Trophoblast cell (in vitro differentiated cells and primary cell): ENCODE measurements around the gene FLT1.
A peak's percentile ranks its signal among the peaks of the same experiment; 100 is the strongest.

Experiments
- DNase-seq, 2 donors: peaks; one replicate each; pipeline ENCODE4 v3.0.0-alpha.2; 2016
- H2AFZ ChIP-seq: 2 replicates; pipeline ENCODE4 v1.6.1; 2013; ENCODE audit warnings: low read length, moderate library complexity, mild to moderate bottlenecking; ENCODE audit not compliant: insufficient read depth, poor library complexity
- H2AK5ac ChIP-seq: 2 replicates; pipeline ENCODE4 v1.6.1; 2013; ENCODE audit warnings: mild to moderate bottlenecking, low read length
- H2BK120ac ChIP-seq: 2 replicates; pipeline ENCODE4 v1.6.1; 2013; ENCODE audit warnings: low read length, mild to moderate bottlenecking, moderate library complexity; ENCODE audit not compliant: insufficient read depth, poor library complexity
- H2BK12ac ChIP-seq: 2 replicates; pipeline ENCODE4 v1.6.1; 2013; ENCODE audit warnings: mild to moderate bottlenecking, low read length, moderate library complexity
- H2BK5ac ChIP-seq: 2 replicates; pipeline ENCODE4 v1.6.1; 2013; ENCODE audit warnings: low read length, low read depth, moderate library complexity, mild to moderate bottlenecking; ENCODE audit not compliant: poor library complexity
- H3K14ac ChIP-seq: 2 replicates; pipeline ENCODE4 v1.6.1; 2013; ENCODE audit warnings: mild to moderate bottlenecking, low read length
- H3K18ac ChIP-seq: 2 replicates; pipeline ENCODE4 v1.6.1; 2013; ENCODE audit warnings: mild to moderate bottlenecking, low read length
- H3K23ac ChIP-seq: 2 replicates; pipeline ENCODE4 v1.6.1; 2013; ENCODE audit warnings: low read length
- H3K27ac ChIP-seq: 2 replicates; pipeline ENCODE4 v1.5.1; 2013; ENCODE audit warnings: low read depth, mild to moderate bottlenecking, inconsistent platforms, low read length, moderate library complexity
- H3K27me3 ChIP-seq: 2 replicates; pipeline ENCODE4 v1.6.1; 2013; ENCODE audit warnings: inconsistent platforms, mild to moderate bottlenecking, low read length, moderate library complexity; ENCODE audit not compliant: insufficient read depth
- H3K36me3 ChIP-seq, 2 experiments: 1 replicate in 1 of 2; 2 replicates in 1 of 2; pipeline ENCODE4 v1.6.1; 2013; ENCODE audit warnings: low read length in 2 of 2, mild to moderate bottlenecking in 2 of 2, moderate library complexity in 1 of 2; ENCODE audit not compliant: insufficient read depth in 2 of 2, control insufficient read depth in 1 of 2
- H3K4ac ChIP-seq: 2 replicates; pipeline ENCODE4 v1.6.1; 2013; ENCODE audit warnings: low read depth, mild to moderate bottlenecking, low read length, moderate library complexity
- H3K4me1 ChIP-seq, 2 experiments: 1 replicate in 1 of 2; 2 replicates in 1 of 2; pipeline ENCODE4 v1.6.1; 2013; ENCODE audit warnings: low read length in 2 of 2, mild to moderate bottlenecking in 2 of 2, moderate library complexity in 1 of 2; ENCODE audit not compliant: insufficient read depth in 2 of 2, control insufficient read depth in 1 of 2
- H3K4me2 ChIP-seq: 2 replicates; pipeline ENCODE4 v1.6.1; 2013; ENCODE audit warnings: inconsistent platforms, mild to moderate bottlenecking, low read length, moderate library complexity
- H3K4me3 ChIP-seq: 2 replicates; pipeline ENCODE4 v1.5.1; 2013; ENCODE audit warnings: mild to moderate bottlenecking, low read depth, low read length, inconsistent platforms
- H3K79me1 ChIP-seq: one replicate; pipeline ENCODE4 v1.6.1; 2013; ENCODE audit warnings: low read length
- H3K79me2 ChIP-seq: 2 replicates; pipeline ENCODE4 v1.6.1; 2013; ENCODE audit warnings: low read length, mild to moderate bottlenecking; ENCODE audit not compliant: control insufficient read depth, insufficient read depth, poor library complexity
- H3K9ac ChIP-seq: 2 replicates; pipeline ENCODE4 v1.6.1; 2013; ENCODE audit warnings: mild to moderate bottlenecking, low read length
- H3K9me3 ChIP-seq: 2 replicates; pipeline ENCODE4 v1.6.1; 2013; ENCODE audit warnings: low read depth, mild to moderate bottlenecking, control low read depth, inconsistent platforms, low read length; ENCODE audit not compliant: insufficient read depth
- H4K12ac ChIP-seq: 2 replicates; pipeline ENCODE4 v1.6.1; 2013; ENCODE audit warnings: low read depth, mild to moderate bottlenecking, low read length, moderate library complexity
- H4K8ac ChIP-seq: 2 replicates; pipeline ENCODE4 v1.6.1; 2013; ENCODE audit warnings: low read depth, mild to moderate bottlenecking, low read length, moderate library complexity
- H4K91ac ChIP-seq: one replicate; pipeline ENCODE4 v1.6.1; 2013; ENCODE audit warnings: low read depth, mild to moderate bottlenecking, low read length, moderate library complexity
- WGBS: extraction: QIAGEN DNeasy Blood & Tissue Kit; methylation state at CpG from one replicate; pipeline ENCODE4 v1.1.7; 2013; ENCODE audit warnings: missing lambda C conversion rate; ENCODE audit not compliant: insufficient read length, insufficient coverage; ENCODE audit errors: extremely low coverage; 5-methylcytosine and 5-hydroxymethylcytosine counted together

The FLT1 gene

GRCh38 chr13:28531845-28532387, 37.0 kb upstream of the FLT1 start:
- Histone ChIP-seq H3K4me1 (peaks cover 0 to 13% of the 10 kb centered on the region in 2 experiments), H3K27me3 (peaks cover 32% of the 10 kb centered on the region), H3K4ac (no peak overlapping the region), H3K9me3 (peaks cover 16% of the 10 kb centered on the region), H3K23ac (peak overlapping the region; percentile 0), H2AK5ac (no peak overlapping the region), H2BK120ac (no peak overlapping the region), H3K9ac (no peak overlapping the region), H3K4me3 (peak overlapping the region; percentile 71), H2BK5ac (no peak overlapping the region), H2BK12ac (no peak overlapping the region), H3K79me2 (no peaks in the 10 kb centered on the region), H4K91ac (no peak overlapping the region), H3K4me2 (peak overlapping the region; percentile 69), H4K12ac (no peak overlapping the region), H3K14ac (no peak overlapping the region), H3K18ac (no peak overlapping the region), H3K36me3 (no peaks in the 10 kb centered on the region), H3K27ac (no peak overlapping the region), H4K8ac (no peak overlapping the region), H3K79me1 (peaks cover 2% of the 10 kb centered on the region), H2AFZ (no peak overlapping the region)
- no CpG with 5 or more reads among the region's 25 CpGs for WGBS
- no peak for DNase-seq

- DNase-seq: peak in 1 of 2 donors; percentile 36
- Histone ChIP-seq H2BK12ac (no peak overlapping the region), H2BK120ac (no peak overlapping the region), H2AFZ (no peak overlapping the region), H3K4ac (no peak overlapping the region), H4K91ac (no peak overlapping the region), H3K4me3 (peak overlapping the region; percentile 15), H3K14ac (no peak overlapping the region), H3K79me1 (peaks cover 2% of the 10 kb centered on the region), H2BK5ac (no peak overlapping the region), H3K27ac (no peak overlapping the region), H4K8ac (no peak overlapping the region), H3K79me2 (no peaks in the 10 kb centered on the region), H3K4me2 (peak overlapping the region; percentile 69), H4K12ac (no peak overlapping the region), H3K4me1 (peaks cover 0 to 13% of the 10 kb centered on the region in 2 experiments), H3K27me3 (peaks cover 32% of the 10 kb centered on the region), H3K23ac (peak overlapping the region; percentile 0), H3K9ac (no peak overlapping the region), H3K9me3 (peaks cover 16% of the 10 kb centered on the region), H3K36me3 (no peaks in the 10 kb centered on the region), H2AK5ac (no peak overlapping the region), H3K18ac (no peak overlapping the region)
- no CpG with 5 or more reads among the region's 39 CpGs for WGBS
Measured at GRCh38 chr13:28531077-28531844, 36.3 kb upstream of the FLT1 start.

GRCh38 chr13:28530729-28531076, 35.8 kb upstream of the FLT1 start:
- Histone ChIP-seq H3K18ac (no peak overlapping the region), H4K8ac (no peak overlapping the region), H3K9me3 (peaks cover 16% of the 10 kb centered on the region), H3K4me3 (no peak overlapping the region), H2AFZ (no peak overlapping the region), H3K79me2 (no peaks in the 10 kb centered on the region), H3K9ac (no peak overlapping the region), H3K4me2 (peak overlapping the region; percentile 69), H3K27ac (no peak overlapping the region), H2BK12ac (no peak overlapping the region), H3K4ac (no peak overlapping the region), H4K91ac (no peak overlapping the region), H3K79me1 (peaks cover 2% of the 10 kb centered on the region), H3K23ac (no peak overlapping the region), H2AK5ac (no peak overlapping the region), H2BK5ac (no peak overlapping the region), H3K27me3 (peaks cover 32% of the 10 kb centered on the region), H3K4me1 (peaks cover 0 to 13% of the 10 kb centered on the region in 2 experiments), H4K12ac (no peak overlapping the region), H2BK120ac (no peak overlapping the region), H3K36me3 (no peaks in the 10 kb centered on the region), H3K14ac (no peak overlapping the region)
- DNase-seq: peak in 1 of 2 donors; percentile 27
- no CpG with 5 or more reads among the region's 3 CpGs for WGBS

- H3K18ac ChIP-seq: no peak overlapping the region
- H4K12ac ChIP-seq: no peak overlapping the region
- H3K14ac ChIP-seq: no peak overlapping the region
- H4K91ac ChIP-seq: no peak overlapping the region
- H2BK12ac ChIP-seq: no peak overlapping the region
- H3K4me2 ChIP-seq: no peak overlapping the region
- H2BK120ac ChIP-seq: no peak overlapping the region
- H3K4me1 ChIP-seq: peaks cover 0 to 13% of the 10 kb centered on the region in 2 experiments
- H2BK5ac ChIP-seq: no peak overlapping the region
- no peak overlapping the region for H3K23ac ChIP-seq
- DNase-seq: peak in 1 of 2 donors; percentile 47
- H3K4me3 ChIP-seq: no peak overlapping the region
- no CpG with 5 or more reads among the region's 1 CpG for WGBS
- H3K79me2 ChIP-seq: no peaks in the 10 kb centered on the region
- H3K9ac ChIP-seq: no peak overlapping the region
- H3K4ac ChIP-seq: no peak overlapping the region
- H3K79me1 ChIP-seq: peaks cover 2% of the 10 kb centered on the region
- H3K27me3 ChIP-seq: peaks cover 32% of the 10 kb centered on the region
- no peaks in the 10 kb centered on the region for H3K36me3 ChIP-seq
- no peak overlapping the region for H2AFZ ChIP-seq
- H3K27ac ChIP-seq: no peak overlapping the region
- no peak overlapping the region for H4K8ac ChIP-seq
- peaks cover 8% of the 10 kb centered on the region for H3K9me3 ChIP-seq
- H2AK5ac ChIP-seq: no peak overlapping the region
Measured at GRCh38 chr13:28529836-28530235, 34.9 kb upstream of the FLT1 start.
